GM23338 (cell line): ENCODE data around the gene ABL2. TPM values are rescaled to one million over a fixed set of nuclear protein-coding genes. Genes with fewer than 3 reads are reported as not detected.

Source experiments
- ATAC-seq: fragments of 200-7000 bp; cut with Tn5 transposase; 3 replicates; pipeline ENCODE4 v1.9.1; 2020
- DNase-seq: peaks from one replicate; pipeline ENCODE4 v3.0.0-alpha.2; 2015; ENCODE audit warnings: low spot score
- H2AFZ ChIP-seq: fragments of 200-600 bp; sonication (generic); 2 replicates; pipeline ENCODE4 v1.8.0; 2016; ENCODE audit warnings: antibody characterized with exemption, mild to moderate bottlenecking, moderate library complexity
- H3F3A ChIP-seq: fragments of 200-600 bp; sonication (generic); replicated peaks from 2 replicates; pipeline ENCODE4 v1.8.0; 2017; ENCODE audit warnings: antibody characterized with exemption, mixed run types, low read depth
- H3K27ac ChIP-seq: fragments of 200-600 bp; sonication (generic); 2 replicates; pipeline ENCODE4 v1.6.1; 2016; ENCODE audit warnings: low read depth
- H3K27me3 ChIP-seq: fragments of 200-600 bp; sonication (generic); 2 replicates; pipeline ENCODE4 v1.8.0; 2016; ENCODE audit warnings: mild to moderate bottlenecking, mixed run types, moderate library complexity; ENCODE audit not compliant: insufficient read depth
- H3K36me3 ChIP-seq: fragments of 200-600 bp; sonication (generic); 2 replicates; pipeline ENCODE4 v1.8.0; 2016; ENCODE audit warnings: mild to moderate bottlenecking; ENCODE audit not compliant: insufficient read depth
- H3K4me1 ChIP-seq: fragments of 200-600 bp; sonication (generic); 2 replicates; pipeline ENCODE4 v1.8.0; 2016; ENCODE audit warnings: mild to moderate bottlenecking, moderate library complexity; ENCODE audit not compliant: insufficient read depth
- H3K4me2 ChIP-seq: fragments of 200-600 bp; sonication (generic); 2 replicates; pipeline ENCODE4 v1.7.1; 2017; ENCODE audit warnings: mixed run types
- H3K4me3 ChIP-seq: fragments of 200-600 bp; sonication (generic); 2 replicates; pipeline ENCODE4 v1.6.1; 2016; ENCODE audit warnings: mixed run types
- H3K79me2 ChIP-seq: fragments of 200-600 bp; sonication (generic); replicated peaks from 2 replicates; pipeline ENCODE4 v1.8.0; 2017; ENCODE audit warnings: mild to moderate bottlenecking; ENCODE audit not compliant: insufficient read depth
- H3K9me2 ChIP-seq: fragments of 200-600 bp; sonication (generic); 2 replicates; pipeline ENCODE4 v1.8.0; 2017; ENCODE audit not compliant: insufficient read depth
- H4K20me1 ChIP-seq: fragments of 200-600 bp; sonication (generic); replicated peaks from 2 replicates; pipeline ENCODE4 v1.8.0; 2017; ENCODE audit warnings: mild to moderate bottlenecking; ENCODE audit not compliant: insufficient read depth
- H3K27ac Mint-ChIP-seq: 2 replicates; pipeline ENCODE4 v1.8.0; 2020; ENCODE audit warnings: inconsistent platforms, mild to moderate bottlenecking, moderate library complexity, mixed read lengths
- H3K27me3 Mint-ChIP-seq: 3 replicates; pipeline ENCODE4 v1.8.0; 2022; ENCODE audit warnings: low read depth, mild to moderate bottlenecking, moderate library complexity, mixed read lengths, inconsistent platforms; ENCODE audit not compliant: insufficient read depth, poor library complexity
- H3K36me3 Mint-ChIP-seq: 3 replicates; pipeline ENCODE4 v1.8.0; 2021; ENCODE audit warnings: low read depth, mild to moderate bottlenecking, inconsistent platforms, moderate library complexity, mixed read lengths
- H3K4me1 Mint-ChIP-seq: 3 replicates; pipeline ENCODE4 v1.8.0; 2020; ENCODE audit warnings: mild to moderate bottlenecking, inconsistent platforms, mixed read lengths
- H3K4me3 Mint-ChIP-seq: 3 replicates; pipeline ENCODE4 v1.8.0; 2021; ENCODE audit warnings: moderate library complexity, mild to moderate bottlenecking, inconsistent platforms, mixed read lengths
- H3K9me3 Mint-ChIP-seq: 3 replicates; pipeline ENCODE4 v1.8.0; 2020; ENCODE audit warnings: moderate library complexity, mild to moderate bottlenecking, inconsistent platforms, mixed read lengths
- CREB1 ChIP-seq: fragments of 250-450 bp; sonication (Bioruptor Pico); IDR thresholded peaks from 2 replicates; pipeline ENCODE4 v1.5.0; 2020; ENCODE audit warnings: low read depth, mild to moderate bottlenecking, moderate library complexity
- CTCF ChIP-seq, 2 experiments: fragments of 200-600 bp in 1 of 2; sonication (generic) in 1 of 2; conservative IDR thresholded peaks; 2 replicates each; pipeline versions ENCODE4 v1.5.1 to v1.6.1; 2016 to 2017; ENCODE audit warnings: antibody characterized with exemption in 2 of 2, low read depth in 2 of 2, mild to moderate bottlenecking in 2 of 2, moderate library complexity in 1 of 2
- ETS1 ChIP-seq: IDR thresholded peaks from 2 replicates; pipeline ENCODE4 v1.6.1; 2016; ENCODE audit warnings: antibody characterized with exemption
- EZH2 ChIP-seq: fragments of 200-600 bp; sonication (generic); IDR thresholded peaks from one replicate; pipeline ENCODE4 v1.8.0; 2017; ENCODE audit warnings: antibody characterized with exemption, mild to moderate bottlenecking, low read depth; ENCODE audit not compliant: unreplicated experiment
- EZH2phosphoT487 ChIP-seq: fragments of 200-600 bp; sonication (generic); IDR thresholded peaks from one replicate; pipeline ENCODE4 v1.8.1; 2018; ENCODE audit warnings: antibody characterized with exemption; ENCODE audit not compliant: unreplicated experiment
- JUNB ChIP-seq: IDR thresholded peaks from one replicate; pipeline ENCODE4 v1.6.1; 2016; ENCODE audit warnings: antibody characterized with exemption; ENCODE audit not compliant: unreplicated experiment
- ZNF114 ChIP-seq: fragments of 250-450 bp; sonication (Bioruptor Pico); IDR thresholded peaks from 2 replicates; pipeline ENCODE4 v1.5.0; 2020; ENCODE audit warnings: mild to moderate bottlenecking, moderate library complexity
- ZNF331 ChIP-seq: fragments of 250-450 bp; sonication (Bioruptor Pico); IDR thresholded peaks from 2 replicates; pipeline ENCODE4 v1.5.0; 2020; ENCODE audit warnings: low read depth, mild to moderate bottlenecking, moderate library complexity
- polyA plus RNA-seq: library from polyadenylated mRNA; unstranded; fragments of >200 nt; fragmentation: Nextera tagmentation; extraction: Ambion mirVana; gene quantifications from 2 replicates; pipeline ENCODE4 v1.2.1, GENCODE V29; 2016
- total RNA-seq: library from RNA; depleted of rRNA; stranded (reverse); fragments of >200 nt; shearing (Covaris generic); gene quantifications from 2 replicates; pipeline ENCODE4 v1.2.3, GENCODE V29; 2014

Gene ABL2
- total and polyA plus RNA-seq, 2 experiments from 2014 or later = 5.8 to 22.7 TPM

- TF ChIP-seq EZH2 = no peak
- no peak for TF ChIP-seq EZH2phosphoT487
- TF ChIP-seq ETS1 = no peak
- no peak for TF ChIP-seq ZNF114 (CRISPR knock-in tag)
- TF ChIP-seq CREB1 (CRISPR knock-in tag) = no peak
- no peak for TF ChIP-seq JUNB
- no peak for TF ChIP-seq ZNF331 (CRISPR knock-in tag)
- TF ChIP-seq CTCF (conservative IDR thresholded peaks at IDR 0.05; ENCODE audit: low read depth in 2 of 2) = no peak
These were observed 138.6 kb downstream of the ABL2 start (continued) for GRCh38 chr1:179090923-179091322.

GRCh38 chr1:179090522-179090921 is 139.0 kb downstream of the ABL2 start:
- no peak overlapping the region for H3K4me3 ChIP-seq
- no peaks in the 10 kb centered on the region for H3K9me2 ChIP-seq
- Mint-ChIP-seq H3K27me3 (peaks cover 8% of the 10 kb centered on the region), H3K4me1 (peaks cover 30% of the 10 kb centered on the region), H3K4me3 (no peak overlapping the region), H3K27ac (no peak overlapping the region), H3K9me3 (no peaks in the 10 kb centered on the region; the same call in 2 of the 3 replicates), H3K36me3 (peaks cover 67% of the 10 kb centered on the region)
- H3K36me3 ChIP-seq = peaks cover 12% of the 10 kb centered on the region; the same call in 1 of the 2 replicates
- peaks cover 17% of the 10 kb centered on the region for H3K4me1 ChIP-seq
- H3K4me2 ChIP-seq = no peak overlapping the region
- no peak overlapping the region for H2AFZ ChIP-seq
- H3K79me2 ChIP-seq = peaks cover 12% of the 10 kb centered on the region; the same call in 1 of the 2 replicates
- H3K27ac ChIP-seq = no peak overlapping the region
- no peak for TF ChIP-seq EZH2
- TF ChIP-seq ETS1 = no peak
- TF ChIP-seq ZNF114 (CRISPR knock-in tag) = no peak
- no peak for TF ChIP-seq EZH2phosphoT487
- no peak for ATAC-seq
- no peaks in the 10 kb centered on the region for H3K27me3 ChIP-seq
- H3F3A ChIP-seq = 0 out of 2 replicates have a peak, but pooled peaks cover 2% of the 10 kb centered on the region
- DNase-seq = no peak
- H4K20me1 ChIP-seq = no peaks in the 10 kb centered on the region; the same call in 1 of the 2 replicates
